Prostate gland (tissue), 2 donors: Measurements from ENCODE around the gene ASTL. TPM values are rescaled to one million over a fixed set of nuclear protein-coding genes. Genes with fewer than 3 reads are reported as not detected.
"Not testable (repeated sequence)": the region's sequence is repeated elsewhere in the genome, so short reads cannot be mapped to it uniquely, and the experiment has no call there.

Source experiments
- DNase-seq: peaks from one replicate; pipeline ENCODE4 v3.0.0-alpha.2; 2019; ENCODE audit warnings: low spot score
- H3K27ac ChIP-seq, 2 donors: fragments of 200-600 bp; sonication (generic); 2 replicates each; pipeline ENCODE4 v1.5.1; 2017 to 2019
- H3K27me3 ChIP-seq: fragments of 200-600 bp; sonication (generic); replicated peaks from 2 replicates; pipeline ENCODE4 v1.5.1; 2019; ENCODE audit not compliant: insufficient read depth
- H3K36me3 ChIP-seq, 2 donors: fragments of 200-600 bp; sonication (generic); 1 replicate in 1 of 2; 2 replicates in 1 of 2; pipeline versions ENCODE4 v1.5.1 to v1.8.1; 2017 to 2019
- H3K4me1 ChIP-seq: fragments of 200-600 bp; sonication (generic); replicated peaks from 2 replicates; pipeline ENCODE4 v1.5.1; 2019
- H3K4me3 ChIP-seq, 2 donors: fragments of 200-600 bp; sonication (generic); 2 replicates each; pipeline ENCODE4 v1.5.1; 2017 to 2019
- H3K9me3 ChIP-seq: fragments of 200-600 bp; sonication (generic); 2 replicates; pipeline ENCODE4 v1.5.1; 2017
- POLR2A ChIP-seq: fragments of 450-650 bp; IDR thresholded peaks from one replicate; pipeline ENCODE4 v1.6.1; 2016; ENCODE audit warnings: antibody characterized with exemption, mild to moderate bottlenecking
- POLR2AphosphoS5 ChIP-seq: sonication (generic); formaldehyde crosslinking; IDR thresholded peaks from one replicate; pipeline ENCODE4 v1.6.1; 2017; ENCODE audit warnings: antibody characterized with exemption
- WGBS: methylation state at CpG from one replicate; pipeline ENCODE4 v1.1.5; 2018; 5-methylcytosine and 5-hydroxymethylcytosine counted together
- intact Hi-C: fragments of 100-400 bp; cut with DNase I; formaldehyde crosslinking; loops from one replicate; pipeline ENCODE4 v1.14.2; 2022
- total RNA-seq, 2 donors: library from RNA; depleted of rRNA; stranded (reverse); fragments of >200 nt; gene quantifications; one replicate each; pipeline ENCODE4 v1.1.0, GENCODE V29; 2016
- TF ChIP-seq, protein P1 (sequence below), 4 experiments: fragments of 200-600 bp in 2 of 4; fragments of 450-650 bp in 2 of 4; sonication (generic) in 2 of 4; IDR thresholded peaks; 1 replicate in 3 of 4; 2 replicates in 1 of 4; pipeline ENCODE4 v1.5.1; 2016 to 2019; ENCODE audit warnings: antibody characterized with exemption in 4 of 4, mild to moderate bottlenecking in 2 of 4, moderate library complexity in 2 of 4

The ASTL gene
- total RNA-seq, 2 donors from 2014 or later = 0.57 TPM; not detected in 1

DNA sequence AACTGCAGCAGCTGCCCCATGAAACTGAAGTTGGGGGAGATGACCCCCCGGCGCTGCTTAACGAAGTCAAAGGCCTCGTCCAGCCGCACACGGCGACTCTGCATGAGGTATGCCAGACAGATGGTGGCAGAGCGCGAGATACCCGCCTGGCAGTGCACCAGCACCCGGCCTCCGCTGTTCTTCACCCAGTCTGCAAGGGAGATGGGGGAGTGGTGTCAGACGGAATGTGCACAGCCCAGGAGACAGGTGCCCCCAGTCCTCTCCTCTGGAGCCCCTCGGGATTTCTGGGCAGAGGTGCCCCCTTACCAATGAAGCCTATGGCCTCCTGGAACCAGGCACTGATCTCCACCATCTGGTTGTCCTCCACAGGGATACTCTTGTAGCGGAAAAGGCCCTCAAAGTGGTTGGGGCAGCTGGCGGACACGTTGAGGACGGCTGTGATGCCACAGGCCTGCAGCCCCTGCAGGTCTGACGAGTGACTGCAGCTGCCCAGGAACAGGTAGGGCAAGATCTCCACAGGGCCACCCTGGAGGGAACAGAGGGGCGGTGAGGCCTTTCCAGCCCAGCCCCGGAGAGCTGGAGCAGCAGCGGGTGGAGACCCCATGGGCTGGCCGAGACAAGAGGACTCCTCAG lies 5.7 kb upstream of the ASTL start:
- Histone ChIP-seq H3K27ac (no peak overlapping the region), H3K9me3 (no peaks in the 10 kb centered on the region), H3K27me3 (no peaks in the 10 kb centered on the region), H3K4me3 (peak overlapping the region; percentile 40 to 47), H3K36me3 (no peaks in the 10 kb centered on the region), H3K4me1 (no peaks in the 10 kb centered on the region)
- TF ChIP-seq POLR2A (no peak), POLR2AphosphoS5 (no peak)
- TF ChIP-seq, protein P1, sequence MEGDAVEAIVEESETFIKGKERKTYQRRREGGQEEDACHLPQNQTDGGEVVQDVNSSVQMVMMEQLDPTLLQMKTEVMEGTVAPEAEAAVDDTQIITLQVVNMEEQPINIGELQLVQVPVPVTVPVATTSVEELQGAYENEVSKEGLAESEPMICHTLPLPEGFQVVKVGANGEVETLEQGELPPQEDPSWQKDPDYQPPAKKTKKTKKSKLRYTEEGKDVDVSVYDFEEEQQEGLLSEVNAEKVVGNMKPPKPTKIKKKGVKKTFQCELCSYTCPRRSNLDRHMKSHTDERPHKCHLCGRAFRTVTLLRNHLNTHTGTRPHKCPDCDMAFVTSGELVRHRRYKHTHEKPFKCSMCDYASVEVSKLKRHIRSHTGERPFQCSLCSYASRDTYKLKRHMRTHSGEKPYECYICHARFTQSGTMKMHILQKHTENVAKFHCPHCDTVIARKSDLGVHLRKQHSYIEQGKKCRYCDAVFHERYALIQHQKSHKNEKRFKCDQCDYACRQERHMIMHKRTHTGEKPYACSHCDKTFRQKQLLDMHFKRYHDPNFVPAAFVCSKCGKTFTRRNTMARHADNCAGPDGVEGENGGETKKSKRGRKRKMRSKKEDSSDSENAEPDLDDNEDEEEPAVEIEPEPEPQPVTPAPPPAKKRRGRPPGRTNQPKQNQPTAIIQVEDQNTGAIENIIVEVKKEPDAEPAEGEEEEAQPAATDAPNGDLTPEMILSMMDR (IDR thresholded peaks at IDR 0.05) = peak in 2 of 4 experiments; percentile 13 to 32
- intact Hi-C loops = no loop called here
- 86% methylated on average over 22 of the region's 23 CpGs for WGBS
- no peak for DNase-seq

DNA sequence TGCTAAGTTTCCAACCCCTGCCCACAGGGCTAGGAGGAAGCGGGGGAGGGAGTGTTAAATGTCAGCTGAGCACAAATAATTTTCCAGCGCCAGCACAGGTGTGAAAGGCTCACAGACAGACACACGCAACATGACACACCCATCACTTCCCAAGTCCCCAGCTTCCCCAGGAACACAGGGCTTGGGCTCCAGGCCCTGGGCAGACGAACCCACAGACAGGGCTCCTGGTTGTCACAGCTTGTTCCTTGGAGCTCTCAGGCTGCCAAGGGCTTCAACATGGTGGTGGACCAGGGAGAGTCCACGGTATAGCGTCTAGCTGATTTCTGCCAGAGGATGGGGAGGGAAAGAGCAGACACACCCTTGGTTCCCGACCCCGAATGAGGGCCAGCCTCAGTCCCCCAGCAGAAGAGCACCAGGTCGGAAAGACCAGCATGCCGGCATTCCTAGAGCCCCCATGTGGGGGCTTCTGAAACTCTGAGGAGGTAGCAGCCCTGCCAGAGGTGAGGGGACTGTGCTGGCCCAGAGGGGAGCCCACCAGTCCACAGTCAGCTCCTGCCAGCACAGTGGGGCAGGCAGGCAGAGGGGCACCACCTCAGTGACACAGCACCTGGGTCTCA lies 5.0 kb upstream of the ASTL start:
- no peak for DNase-seq
- intact Hi-C loops = no loop called here
- Histone ChIP-seq H3K36me3 (no peaks in the 10 kb centered on the region), H3K4me3 (no peak overlapping the region), H3K27me3 (no peaks in the 10 kb centered on the region), H3K4me1 (no peaks in the 10 kb centered on the region), H3K9me3 (no peaks in the 10 kb centered on the region), H3K27ac (no peak overlapping the region)
- 62% methylated on average over 4 of the region's 10 CpGs for WGBS
- TF ChIP-seq, protein P1 (IDR thresholded peaks at IDR 0.05) = no peak
- TF ChIP-seq POLR2A (no peak), POLR2AphosphoS5 (no peak)

DNA sequence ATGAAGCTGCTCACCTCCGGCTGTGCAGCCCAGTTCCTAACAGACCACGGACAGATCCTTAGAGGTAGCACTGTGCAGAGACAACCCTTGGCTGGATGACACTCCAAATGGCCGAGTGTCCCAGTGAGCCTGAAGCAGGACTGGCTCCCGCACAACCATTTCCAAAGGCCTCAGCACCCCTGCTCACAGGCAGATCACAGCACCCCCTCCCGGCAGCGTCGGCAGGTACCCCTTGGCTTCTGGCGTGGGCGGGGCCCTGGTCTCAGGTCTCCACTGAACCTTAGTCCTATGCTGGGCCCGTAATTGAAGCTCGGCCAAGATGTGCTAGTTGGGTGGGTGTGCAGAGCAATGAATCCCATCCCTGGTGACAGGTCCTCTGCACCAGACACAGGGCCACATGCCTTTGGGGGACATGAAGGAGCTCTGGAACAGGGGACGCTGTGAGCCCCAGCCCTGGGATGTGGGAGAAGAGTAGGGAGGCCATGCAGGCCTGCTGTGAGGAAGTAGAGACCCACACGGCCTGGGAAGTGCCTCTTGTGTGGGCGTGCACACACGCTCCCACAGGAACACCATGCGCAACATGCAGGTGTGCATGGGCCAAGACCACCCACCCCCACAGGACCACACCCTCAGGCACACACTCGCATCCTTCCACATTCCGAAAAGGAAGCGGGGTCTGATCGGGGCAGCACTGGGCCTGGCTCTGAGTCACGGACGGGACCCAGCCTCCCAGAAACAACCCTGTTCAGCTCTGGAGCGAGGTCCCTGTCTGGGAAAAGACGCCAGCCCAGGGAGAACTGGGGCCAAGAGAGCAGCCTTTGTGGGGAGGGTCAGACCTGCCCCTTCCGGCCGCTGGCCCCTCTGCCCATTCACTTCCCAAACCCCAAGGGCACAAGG lies 4.2 kb upstream of the ASTL start:
- intact Hi-C loops = no loop called here
- WGBS = 86% methylated on average over 24 of the region's 26 CpGs

DNA sequence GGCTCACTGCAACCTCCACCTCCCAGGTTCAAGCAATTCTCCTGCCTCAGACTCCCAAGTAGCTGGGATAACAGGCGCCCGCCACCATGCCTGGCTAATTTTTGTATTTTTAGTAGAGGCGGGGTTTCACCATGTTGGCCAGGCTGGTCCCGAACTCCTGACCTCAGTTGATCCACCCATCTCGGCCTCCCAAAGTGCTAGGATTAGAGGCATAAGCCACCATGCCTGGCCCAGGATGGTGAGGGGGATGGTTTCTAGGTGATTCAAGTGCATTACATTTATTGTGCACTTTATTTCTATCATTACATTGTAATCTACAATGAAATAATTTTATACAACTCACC lies 3.3 kb upstream of the ASTL start:
- H3K36me3 ChIP-seq, H3K4me1 ChIP-seq, intact Hi-C loops, H3K4me3 ChIP-seq, DNase-seq, H3K27me3 ChIP-seq, H3K9me3 ChIP-seq, H3K27ac ChIP-seq: not testable (repeated sequence)
- WGBS = 97% methylated on average over 5 of the region's 5 CpGs

More for the DNA sequence above, 4.2 kb upstream of the ASTL start:
- H3K27me3 ChIP-seq = no peaks in the 10 kb centered on the region
- no peaks in the 10 kb centered on the region for H3K4me1 ChIP-seq
- TF ChIP-seq, protein P1 (IDR thresholded peaks at IDR 0.05) = no peak
- TF ChIP-seq POLR2AphosphoS5 = no peak
- no peak for TF ChIP-seq POLR2A
- no peak overlapping the region for H3K4me3 ChIP-seq
- H3K36me3 ChIP-seq = no peaks in the 10 kb centered on the region
- no peak overlapping the region for H3K27ac ChIP-seq
- H3K9me3 ChIP-seq = no peaks in the 10 kb centered on the region
- no peak for DNase-seq

DNA sequence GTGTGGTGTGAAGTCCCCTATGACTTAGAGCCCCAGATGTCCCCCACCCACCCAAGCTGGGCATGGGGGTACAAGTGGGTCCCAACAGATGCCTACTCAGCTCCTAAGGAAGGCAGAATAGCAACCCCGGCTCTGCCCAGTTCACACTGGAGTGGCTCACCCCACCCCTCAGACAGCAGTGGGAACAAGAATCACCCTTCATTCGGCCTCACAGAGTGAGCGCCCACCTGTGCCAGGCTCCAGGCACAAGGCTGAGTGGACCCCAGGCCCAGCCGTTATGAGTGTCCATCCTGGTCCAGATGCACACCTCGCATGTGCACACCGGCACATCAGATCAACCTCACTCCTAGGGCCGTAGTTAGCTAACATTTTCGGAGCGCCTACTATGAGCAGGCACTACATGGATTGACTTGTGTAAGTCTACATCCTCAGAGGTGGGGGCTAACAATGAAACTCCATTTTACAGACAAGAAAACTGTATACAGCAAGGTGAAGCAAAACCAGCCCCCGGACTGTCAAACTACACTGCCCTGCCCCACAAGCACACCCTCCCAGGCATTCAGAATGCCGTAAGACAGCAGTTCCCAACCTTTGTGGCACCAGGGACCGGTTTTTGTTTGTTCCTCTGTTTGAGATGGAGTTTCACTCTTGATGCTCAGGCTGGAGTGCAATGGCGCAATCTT lies 2.8 kb upstream of the ASTL start:
- Histone ChIP-seq H3K4me1 (no peaks in the 10 kb centered on the region), H3K27ac (no peak overlapping the region), H3K27me3 (no peaks in the 10 kb centered on the region), H3K36me3 (no peaks in the 10 kb centered on the region), H3K9me3 (no peaks in the 10 kb centered on the region), H3K4me3 (no peak overlapping the region)
- TF ChIP-seq, protein P1 (IDR thresholded peaks at IDR 0.05) = no peak
- TF ChIP-seq POLR2A = no peak
- no peak for TF ChIP-seq POLR2AphosphoS5
- DNase-seq = no peak
- 87% methylated on average over 13 of the region's 13 CpGs for WGBS
- intact Hi-C loops = no loop called here
